HG03064 (cell line): ENCODE results near the gene CYP2R1.
A peak's percentile ranks its signal among the peaks of the same experiment; 100 is the strongest.
"Not testable (repeated sequence)": the region's sequence is repeated elsewhere in the genome, so short reads cannot be mapped to it uniquely, and the experiment has no call there.

Experiments
- ATAC-seq: cut with Tn5 transposase; IDR thresholded peaks from one replicate; pipeline ENCODE4 v1.9.1; 2021; ENCODE audit warnings: low read depth; ENCODE audit not compliant: unreplicated experiment

Gene CYP2R1

GRCh38 chr11:14894657-14895598, 2.9 kb upstream of the CYP2R1 start:
- ATAC-seq = no peak

GRCh38 chr11:14892577-14892976, 546 bp upstream of the CYP2R1 start:
- no peak for ATAC-seq

GRCh38 chr11:14891143-14892035, 642 bp downstream of the CYP2R1 start:
- peak; percentile 51 for ATAC-seq

- no peak for ATAC-seq
Measured at GRCh38 chr11:14886513-14886912, 5.5 kb downstream of the CYP2R1 start.

GRCh38 chr11:14884667-14885273, 7.3 kb downstream of the CYP2R1 start:
- ATAC-seq = no peak

- not testable (repeated sequence) for ATAC-seq
Measured at GRCh38 chr11:14883683-14884082, 8.3 kb downstream of the CYP2R1 start.

GRCh38 chr11:14882196-14882595, 9.8 kb downstream of the CYP2R1 start:
- ATAC-seq = no peak

- ATAC-seq = no peak
Measured at GRCh38 chr11:14881576-14882193, 10.3 kb downstream of the CYP2R1 start.

GRCh38 chr11:14875163-14875562, 16.9 kb downstream of the CYP2R1 start:
- ATAC-seq = no peak

- ATAC-seq = no peak
Measured at GRCh38 chr11:14873632-14874031, 18.4 kb downstream of the CYP2R1 start.

GRCh38 chr11:14872032-14872431, 20.0 kb downstream of the CYP2R1 start:
- ATAC-seq = no peak

GRCh38 chr11:14863775-14864174, 28.3 kb downstream of the CYP2R1 start:
- not testable (repeated sequence) for ATAC-seq

- no peak for ATAC-seq
Measured at GRCh38 chr11:14861680-14862079, 30.4 kb downstream of the CYP2R1 start.

- no peak for ATAC-seq
Measured at GRCh38 chr11:14860511-14860910, 31.5 kb downstream of the CYP2R1 start.

GRCh38 chr11:14858404-14858803, 33.6 kb downstream of the CYP2R1 start:
- ATAC-seq = no peak

GRCh38 chr11:14857621-14858020, 34.4 kb downstream of the CYP2R1 start:
- no peak for ATAC-seq

GRCh38 chr11:14855890-14856289, 36.1 kb downstream of the CYP2R1 start:
- ATAC-seq = no peak

GRCh38 chr11:14854057-14854456, 38.0 kb downstream of the CYP2R1 start:
- ATAC-seq = no peak

- no peak for ATAC-seq
Measured at GRCh38 chr11:14852571-14853177, 39.4 kb downstream of the CYP2R1 start.

- ATAC-seq = no peak
Measured at GRCh38 chr11:14842002-14842401, 50.0 kb downstream of the CYP2R1 start.
